Head of caudate nucleus (tissue), 42 donors: ENCODE data around the gene LMBRD2.
A peak's percentile ranks its signal among the peaks of the same experiment; 100 is the strongest.
"Not testable (repeated sequence)": the region's sequence is repeated elsewhere in the genome, so short reads cannot be mapped to it uniquely, and the experiment has no call there.

ENCODE experiments used
- DNase-seq, 42 donors: peaks; one replicate each; pipeline versions ENCODE4 v3.0.0 to v3.0.0-alpha.2; 2020 to 2021; ENCODE audit warnings: mixed read lengths in 7 of 42
- intact Hi-C: fragments of 100-400 bp; cut with DNase I; formaldehyde crosslinking; loops from one replicate; pipeline ENCODE4 v1.15.0; 2022

The LMBRD2 gene

DNA sequence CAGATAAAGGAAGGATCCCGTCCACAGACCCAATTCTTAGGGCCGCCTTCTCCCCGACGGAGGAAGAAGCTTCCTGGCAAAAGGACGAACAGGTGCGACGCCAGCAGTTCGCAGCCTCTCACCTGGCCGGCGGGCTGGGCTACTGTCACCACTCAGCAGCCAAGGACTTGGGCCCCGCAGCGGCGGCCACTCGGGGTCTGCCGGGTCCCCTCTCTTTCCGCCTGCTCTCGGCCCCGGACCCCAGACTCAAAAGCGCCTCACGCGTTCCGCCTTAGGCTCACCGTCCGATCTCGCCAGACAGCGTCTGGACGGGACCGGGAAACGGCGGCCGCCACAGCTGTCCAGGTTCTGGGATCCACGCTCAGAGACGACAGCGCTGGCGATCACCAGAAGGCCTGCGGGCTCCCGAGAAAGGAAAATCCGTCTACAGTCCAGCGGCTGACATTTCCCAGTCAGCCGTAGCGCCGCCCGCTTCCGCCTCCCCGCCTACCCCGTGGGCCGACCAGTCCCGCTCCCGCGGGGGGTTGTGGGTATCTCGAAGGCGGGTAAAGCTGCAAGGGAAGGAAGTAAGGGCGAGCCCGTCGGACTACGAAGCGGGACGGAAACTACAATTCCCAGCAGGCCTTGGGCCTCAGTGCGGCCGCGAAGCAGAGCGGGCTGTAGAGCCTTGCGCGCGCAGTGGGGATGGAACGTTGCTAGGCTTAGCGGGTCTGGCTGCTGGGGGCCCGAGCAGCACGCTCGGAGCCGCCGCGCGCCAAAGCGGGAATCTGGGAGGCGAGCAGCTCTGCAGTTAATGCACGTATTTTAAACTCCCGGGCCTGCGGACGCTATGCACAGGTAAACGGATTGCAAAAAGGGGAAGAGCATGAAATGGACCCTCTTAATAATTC is at the start of gene LMBRD2, which contains the start of gene SKP2:
LMBRD2 (minus strand) TSS at position 454 of the 890 bp plus-strand sequence. CDS start 8,538 bp downstream, outside the sequence.
SKP2 (plus strand) TSS at position 678 of the 890 bp plus-strand sequence; CDS start at position 830, 152 bp downstream.
- DNase-seq, result peak; percentile 96 to 100 (median 99)
- intact Hi-C loops, result loop anchor here (5.0 kb wide), 1 partner anchor 91 kb away; the partner anchor contains the start of gene NADK2

GRCh38 chr5:36200513-36200912 is 48.8 kb upstream of the LMBRD2 start:
- no peak for DNase-seq
- intact Hi-C loops, result no loop called here

DNA sequence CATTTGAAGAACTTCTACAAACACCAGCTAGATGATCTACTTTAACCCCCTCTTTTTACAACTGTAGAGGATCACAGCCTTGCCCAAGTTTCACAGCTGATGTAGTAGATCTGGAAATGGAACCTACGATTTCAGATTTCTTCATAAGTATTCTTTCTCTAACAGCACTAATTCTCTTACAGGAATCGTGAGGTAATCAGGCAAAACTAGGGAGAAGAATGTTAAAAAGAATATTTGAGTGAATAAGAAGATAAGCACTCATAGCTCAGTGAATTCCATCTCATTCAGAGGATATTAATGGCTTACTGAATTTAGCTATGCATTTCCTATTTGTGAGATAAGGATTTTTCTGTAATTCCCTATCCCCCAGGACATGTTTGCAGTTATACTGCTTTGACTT is 47.9 kb upstream of the LMBRD2 start:
- DNase-seq, result no peak
- intact Hi-C loops, result no loop called here

DNA sequence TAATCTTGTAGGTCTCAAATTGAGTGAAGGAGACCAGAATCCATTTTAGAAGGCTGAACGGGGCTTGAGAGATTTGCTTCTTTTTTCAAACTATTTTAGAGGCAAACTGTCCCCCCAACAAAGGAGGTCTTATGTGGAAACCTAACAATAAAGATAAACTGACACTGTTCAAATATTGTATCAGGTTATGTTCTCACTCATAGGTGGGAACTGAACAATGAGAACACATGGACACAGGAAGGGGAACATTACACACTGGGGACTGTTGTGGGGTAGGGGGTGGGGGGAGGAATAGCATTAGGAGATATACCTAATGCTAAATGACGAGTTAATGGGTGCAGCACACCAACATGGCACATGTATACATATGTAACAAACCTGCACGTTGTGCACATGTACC is 47.1 kb upstream of the LMBRD2 start:
- intact Hi-C loops, DNase-seq: not testable (repeated sequence)

GRCh38 chr5:36198281-36198680 is 46.6 kb upstream of the LMBRD2 start:
- DNase-seq, result no peak
- intact Hi-C loops, result no loop called here

DNA sequence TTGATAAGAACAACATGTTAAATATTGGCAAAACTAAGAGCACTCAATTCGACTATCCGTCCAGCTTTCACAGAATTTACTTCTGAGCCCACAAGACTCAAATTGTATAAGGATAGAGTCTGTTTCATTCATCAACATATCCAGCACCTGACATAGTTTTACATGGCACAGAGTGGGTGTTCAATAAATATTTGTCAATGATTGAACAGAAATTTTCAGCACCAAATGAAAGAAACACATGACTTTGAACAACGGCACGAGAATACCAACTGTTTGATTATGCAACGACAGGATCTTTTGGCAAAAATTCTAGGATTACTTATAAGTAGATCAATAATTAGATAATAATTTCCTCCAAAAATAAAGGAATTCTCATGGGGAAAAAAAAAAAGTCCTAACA is 42.1 kb upstream of the LMBRD2 start:
- no peak for DNase-seq
- intact Hi-C loops, result no loop called here

GRCh38 chr5:36184408-36184807 is 32.7 kb upstream of the LMBRD2 start:
- DNase-seq, intact Hi-C loops: not testable (repeated sequence)

- intact Hi-C loops, result no loop called here
- DNase-seq, result peak in 1 of 42 donors; percentile 8
Observed at GRCh38 chr5:36181774-36182173, 30.1 kb upstream of the LMBRD2 start.

GRCh38 chr5:36180556-36181350 is 29.1 kb upstream of the LMBRD2 start:
- no peak for DNase-seq
- intact Hi-C loops, result no loop called here

GRCh38 chr5:36179950-36180349 is 28.3 kb upstream of the LMBRD2 start:
- intact Hi-C loops, result no loop called here
- DNase-seq, result no peak

DNA sequence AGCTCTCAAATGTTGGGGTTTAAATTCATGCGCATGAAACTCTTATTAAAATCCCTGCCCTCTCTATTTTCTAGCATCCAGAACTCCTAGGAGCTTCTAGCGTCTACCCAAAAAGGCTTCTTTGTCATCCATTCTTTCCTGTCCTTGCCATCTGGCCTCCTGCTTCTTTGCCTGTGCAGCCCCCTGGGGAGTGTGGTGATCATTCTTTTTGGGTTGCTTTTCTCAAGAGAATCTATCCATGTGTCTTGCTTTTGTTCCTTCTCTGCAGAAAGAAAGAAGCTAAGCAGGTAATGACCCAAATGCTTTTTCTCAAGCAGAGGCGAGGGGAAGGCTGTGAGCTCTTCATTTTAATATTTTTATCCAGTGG is 26.8 kb upstream of the LMBRD2 start:
- intact Hi-C loops, result no loop called here
- no peak for DNase-seq

- DNase-seq, result peak in 2 of 42 donors; percentile 23 to 51
- intact Hi-C loops, result no loop called here
Observed at GRCh38 chr5:36177715-36178523, 26.2 kb upstream of the LMBRD2 start.

DNA sequence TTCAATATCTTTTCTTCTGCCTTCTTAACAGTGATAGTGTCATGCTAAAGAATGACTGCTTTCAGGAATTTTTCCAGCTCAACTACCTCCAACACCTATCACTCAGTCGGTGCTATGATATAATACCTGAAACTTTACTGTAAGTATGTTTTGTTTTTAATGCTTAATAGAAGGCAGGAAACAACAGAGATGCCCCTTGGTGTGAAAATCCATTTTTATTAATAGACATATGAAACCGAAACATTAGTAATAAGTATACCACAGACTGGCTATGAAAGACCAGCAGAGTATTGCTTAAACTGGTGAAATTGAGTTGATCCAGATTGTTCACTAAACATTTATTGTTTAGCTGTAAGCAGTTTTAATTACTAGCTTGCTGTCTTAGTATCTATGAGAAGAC is 25.5 kb upstream of the LMBRD2 start:
- intact Hi-C loops, result no loop called here
- no peak for DNase-seq

- intact Hi-C loops, result no loop called here
- DNase-seq, result no peak
Observed at GRCh38 chr5:36175043-36175442, 23.4 kb upstream of the LMBRD2 start.

GRCh38 chr5:36174119-36174518 is 22.4 kb upstream of the LMBRD2 start:
- DNase-seq, result no peak
- intact Hi-C loops, result no loop called here

- intact Hi-C loops, result no loop called here
- no peak for DNase-seq
Observed at GRCh38 chr5:36173426-36173825, 21.7 kb upstream of the LMBRD2 start.

GRCh38 chr5:36172599-36172998 is 20.9 kb upstream of the LMBRD2 start:
- intact Hi-C loops, result no loop called here
- no peak for DNase-seq

DNA sequence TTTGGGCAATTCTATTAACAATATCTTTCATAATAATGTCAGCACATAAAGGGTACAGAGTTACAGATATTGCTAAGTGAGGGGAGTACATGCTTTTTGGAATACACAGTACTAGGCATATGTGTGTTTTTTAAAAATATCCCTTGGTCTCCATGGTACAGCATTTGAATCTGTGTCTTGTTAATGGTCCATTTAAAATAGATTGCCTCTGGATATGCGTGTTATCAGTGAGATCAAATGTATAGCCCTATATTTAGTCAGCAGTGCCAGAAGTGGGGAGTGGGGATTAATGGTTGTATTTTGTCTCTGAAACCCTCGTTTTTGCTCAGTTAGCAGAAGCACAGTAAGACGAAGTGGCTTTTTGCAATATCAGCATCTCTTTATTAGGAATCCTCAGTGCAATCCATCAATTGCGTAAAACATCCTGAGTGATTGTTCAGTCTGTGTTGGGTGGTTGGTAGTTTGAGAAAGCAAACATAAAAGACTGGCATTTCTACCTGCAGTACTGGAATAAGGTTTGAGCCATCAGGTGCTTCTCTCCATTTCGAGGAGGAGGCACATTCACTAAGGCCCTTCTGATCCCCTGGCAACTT is 19.2 kb upstream of the LMBRD2 start:
- DNase-seq, result no peak
- intact Hi-C loops, result no loop called here

DNA sequence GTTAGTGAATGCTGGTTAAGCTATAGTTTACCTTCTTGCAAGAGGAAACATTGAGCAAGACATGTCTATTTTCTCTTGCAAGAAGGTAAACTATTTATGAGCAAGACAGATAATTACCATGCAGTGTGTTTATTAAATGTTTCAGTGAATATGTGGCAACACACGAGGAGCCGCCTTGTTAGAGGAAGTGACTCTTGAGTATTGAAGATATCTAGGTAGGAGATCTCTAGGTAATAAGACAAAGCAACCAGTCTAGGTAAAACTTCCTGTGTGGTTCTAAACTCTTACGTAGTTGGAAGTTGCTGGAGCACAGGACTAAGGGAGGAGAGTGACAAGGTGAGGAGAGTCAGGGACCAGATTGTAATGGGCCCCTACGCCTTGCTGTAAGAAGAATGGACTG is 17.1 kb upstream of the LMBRD2 start:
- intact Hi-C loops, result no loop called here
- no peak for DNase-seq
